ENCODE data around the gene NBPF1.
"Not testable (repeated sequence)": the region's sequence is repeated elsewhere in the genome, so short reads cannot be mapped to it uniquely, and the experiment has no call there.

NBPF1 gene

DNA sequence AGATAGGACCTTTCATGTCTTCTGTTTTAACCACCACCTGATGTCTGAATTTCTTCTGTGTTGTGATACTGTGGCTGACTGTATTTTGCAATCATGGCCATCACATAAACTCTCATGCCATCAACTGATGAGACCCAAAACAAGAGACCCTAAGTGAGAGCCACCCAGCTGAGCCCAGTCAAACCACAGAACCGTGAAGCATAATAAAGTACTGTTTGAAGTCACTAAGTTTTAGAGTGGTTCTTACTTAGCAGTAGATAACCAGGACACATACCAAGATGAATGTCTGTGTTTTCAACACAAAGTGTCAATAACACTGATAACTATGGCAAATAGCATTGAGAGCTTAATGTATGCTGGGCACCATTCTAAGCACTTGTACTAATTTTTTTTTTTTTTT lies 63.8 kb downstream of the NBPF1 start:
- DNase-seq; H3K27me3 ChIP-seq (ENCODE audit: insufficient read depth, low read depth, severe bottlenecking); H3K36me3 ChIP-seq; H3K27ac ChIP-seq; H3K9me3 ChIP-seq (ENCODE audit: severe bottlenecking); H3K4me3 ChIP-seq (ENCODE audit: low read depth, low read length): not testable (repeated sequence)

DNA sequence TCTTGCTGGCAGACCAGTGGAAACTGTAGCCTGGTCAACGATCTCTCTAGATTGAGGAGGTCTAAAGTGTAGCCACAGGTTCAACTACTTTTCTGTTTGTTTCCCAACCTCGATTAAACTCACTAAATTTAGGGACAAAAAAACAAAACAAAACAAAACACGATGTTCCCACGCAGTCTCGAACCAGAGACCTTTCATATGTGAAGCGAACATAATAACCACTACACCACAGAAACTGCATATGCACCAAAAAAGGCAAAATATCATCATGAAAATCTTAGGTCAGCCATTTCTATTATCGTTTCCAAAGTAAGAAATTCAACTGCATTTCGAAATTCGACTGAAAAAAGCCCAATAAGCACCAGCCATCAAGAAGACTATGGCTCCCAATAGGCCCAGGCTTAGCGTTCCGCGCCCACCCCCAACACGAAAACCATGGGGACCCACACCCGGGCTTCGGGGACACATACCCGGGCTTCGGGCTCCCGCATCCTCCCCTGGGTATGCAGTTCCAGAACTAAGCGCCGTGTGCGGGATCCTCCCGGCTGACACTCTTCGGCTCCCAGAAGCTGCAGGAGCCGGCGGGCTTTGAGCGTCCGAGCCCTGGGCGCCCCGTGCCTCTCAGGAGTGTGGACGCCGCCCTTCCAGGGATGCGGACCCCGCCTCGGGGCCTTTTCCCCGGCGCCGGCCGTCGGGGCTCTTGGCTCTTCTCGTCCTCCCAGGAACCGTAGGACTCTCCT lies 65.7 kb downstream of the NBPF1 start:
- H3K27me3 ChIP-seq (ENCODE audit: insufficient read depth, low read depth, severe bottlenecking); H3K27ac ChIP-seq; H3K4me3 ChIP-seq (ENCODE audit: low read depth, low read length); H3K36me3 ChIP-seq; DNase-seq; H3K9me3 ChIP-seq (ENCODE audit: severe bottlenecking): not testable (repeated sequence)

DNA sequence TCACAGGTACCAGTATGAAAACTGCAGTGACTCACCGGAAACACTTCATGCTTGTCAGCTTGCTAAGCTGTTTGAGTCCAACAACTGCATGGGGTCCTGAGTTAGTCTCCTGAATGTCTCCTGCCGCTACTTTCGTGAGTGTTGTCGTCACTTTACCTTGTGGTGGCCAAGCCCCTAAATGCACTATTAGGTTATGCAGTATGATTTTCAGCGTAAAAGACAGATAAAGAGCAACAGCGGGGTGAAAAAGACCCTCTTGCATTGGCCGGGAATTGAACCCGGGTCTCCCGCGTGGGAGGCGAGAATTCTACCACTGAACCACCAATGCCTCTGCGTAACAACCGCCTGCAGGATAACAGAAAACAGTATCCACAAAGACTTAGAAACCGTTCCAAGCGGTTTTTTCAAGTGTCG lies 67.7 kb downstream of the NBPF1 start:
- H3K27me3 ChIP-seq (ENCODE audit: insufficient read depth, low read depth, severe bottlenecking); H3K27ac ChIP-seq; H3K36me3 ChIP-seq; H3K4me3 ChIP-seq (ENCODE audit: low read depth, low read length); DNase-seq; H3K9me3 ChIP-seq (ENCODE audit: severe bottlenecking): not testable (repeated sequence)

DNA sequence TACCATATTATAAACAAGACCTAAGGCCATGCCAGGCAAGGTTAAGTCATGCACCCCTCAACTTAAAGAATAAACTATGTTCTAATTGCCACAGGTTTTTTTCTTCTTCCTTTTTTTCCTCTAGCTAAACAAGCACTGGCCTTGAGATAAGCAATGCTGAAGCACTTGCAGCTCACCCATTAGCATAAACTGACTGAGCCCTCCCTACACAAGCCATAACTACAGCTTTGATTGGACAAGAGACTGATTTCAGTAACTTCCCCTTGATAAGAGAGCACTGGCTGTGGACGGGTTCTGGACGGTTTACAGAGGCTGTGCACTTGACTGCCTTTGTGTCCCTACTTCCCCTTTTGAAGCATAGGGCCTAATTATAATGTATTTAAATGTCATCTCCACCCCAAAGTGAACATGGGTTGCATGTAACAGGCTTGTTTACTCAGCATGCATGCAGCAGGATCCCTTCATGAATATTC lies 72.9 kb downstream of the NBPF1 start:
- not testable (repeated sequence) for H3K27me3 ChIP-seq (ENCODE audit: insufficient read depth, low read depth, severe bottlenecking); H3K4me3 ChIP-seq (ENCODE audit: low read depth, low read length); H3K9me3 ChIP-seq (ENCODE audit: severe bottlenecking); H3K36me3 ChIP-seq; H3K27ac ChIP-seq; DNase-seq

DNA sequence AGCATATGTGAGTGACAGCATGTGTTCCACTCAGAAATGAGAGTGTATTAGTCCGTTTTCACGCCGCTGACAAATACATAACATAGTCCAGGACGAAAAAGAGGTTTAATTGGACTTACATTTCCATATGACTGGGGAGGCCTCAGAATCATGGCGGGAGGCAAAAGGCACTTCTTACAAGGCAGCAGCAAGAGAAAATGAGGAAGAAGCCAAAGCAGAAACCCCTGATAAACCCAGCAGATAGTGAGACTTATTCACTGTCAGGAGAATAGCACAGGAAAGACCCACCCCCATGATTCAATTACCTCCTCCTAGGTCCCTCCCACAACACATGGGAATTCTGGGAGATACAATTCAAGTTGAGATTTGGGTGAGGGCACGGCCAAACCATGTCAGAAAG lies 75.8 kb downstream of the NBPF1 start:
- not testable (repeated sequence) for DNase-seq; H3K27me3 ChIP-seq (ENCODE audit: insufficient read depth, low read depth, severe bottlenecking); H3K4me3 ChIP-seq (ENCODE audit: low read depth, low read length)

DNA sequence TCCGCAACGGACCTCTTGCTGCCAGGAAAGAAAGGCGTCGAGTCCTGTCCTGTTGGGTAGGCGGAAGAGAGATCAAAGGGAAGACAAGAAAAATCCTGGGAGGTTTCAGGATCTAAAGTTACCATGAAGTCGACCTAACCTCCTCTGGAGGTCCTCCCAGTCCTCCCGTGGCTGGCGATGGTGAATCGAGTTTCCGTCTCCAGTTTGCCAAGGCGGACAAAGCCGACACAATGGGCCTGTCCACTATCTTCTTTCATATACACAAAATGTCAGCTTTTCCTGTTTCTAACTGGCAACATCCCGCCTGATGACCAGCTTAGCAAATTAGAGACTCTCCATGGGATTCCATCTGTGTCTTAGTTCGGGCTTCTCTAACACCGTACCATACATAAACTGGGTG lies 76.6 kb downstream of the NBPF1 start:
- not testable (repeated sequence) for H3K27ac ChIP-seq; H3K9me3 ChIP-seq (ENCODE audit: severe bottlenecking); H3K4me3 ChIP-seq (ENCODE audit: low read depth, low read length); H3K36me3 ChIP-seq; H3K27me3 ChIP-seq (ENCODE audit: insufficient read depth, low read depth, severe bottlenecking); DNase-seq

More for the DNA sequence above, 75.8 kb downstream of the NBPF1 start:
- not testable (repeated sequence) for H3K9me3 ChIP-seq (ENCODE audit: severe bottlenecking); H3K27ac ChIP-seq; H3K36me3 ChIP-seq

DNA sequence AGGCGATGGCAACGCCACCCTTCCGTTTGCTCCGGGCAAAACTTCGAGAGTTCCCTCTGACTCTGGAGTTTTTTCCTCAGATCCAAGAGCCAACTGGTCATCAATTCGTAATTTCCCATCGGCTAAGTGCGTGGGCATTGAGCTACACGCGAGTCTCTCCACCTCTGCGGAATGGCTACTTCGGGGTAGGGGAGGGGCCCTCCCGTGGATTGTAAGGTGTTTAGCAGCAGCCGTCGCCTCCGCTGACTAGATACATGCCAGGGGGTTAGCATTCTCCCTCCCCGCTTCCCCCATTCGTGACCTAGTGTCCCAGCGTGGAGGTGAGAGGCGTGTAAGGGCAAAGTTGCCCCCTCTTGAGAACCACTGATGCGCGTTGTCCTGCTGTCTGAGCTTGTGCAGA lies 77.5 kb downstream of the NBPF1 start:
- H3K27ac ChIP-seq; H3K27me3 ChIP-seq (ENCODE audit: insufficient read depth, low read depth, severe bottlenecking); H3K9me3 ChIP-seq (ENCODE audit: severe bottlenecking); DNase-seq; H3K36me3 ChIP-seq; H3K4me3 ChIP-seq (ENCODE audit: low read depth, low read length): not testable (repeated sequence)

DNA sequence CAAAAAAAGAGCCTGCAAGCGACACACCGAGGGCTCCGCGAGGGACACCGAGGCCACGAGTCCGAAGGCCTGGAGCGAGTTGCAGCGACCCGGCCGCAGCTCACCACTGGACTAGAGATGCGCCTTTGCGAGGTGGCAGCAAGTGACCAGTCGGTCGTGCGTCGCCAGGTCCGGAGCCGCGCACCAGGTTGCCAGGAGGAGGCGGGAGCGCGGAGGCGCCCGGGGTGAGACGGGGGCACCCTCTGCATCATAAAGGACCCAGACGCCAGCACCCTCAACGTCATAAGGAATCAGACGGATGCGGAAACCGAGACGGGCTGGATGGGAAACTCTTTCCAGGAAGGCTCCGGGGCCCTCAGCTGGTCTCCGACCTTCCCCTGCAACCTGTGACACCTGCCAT lies 77.9 kb downstream of the NBPF1 start:
- H3K27ac ChIP-seq; H3K9me3 ChIP-seq (ENCODE audit: severe bottlenecking); H3K4me3 ChIP-seq (ENCODE audit: low read depth, low read length); DNase-seq; H3K36me3 ChIP-seq; H3K27me3 ChIP-seq (ENCODE audit: insufficient read depth, low read depth, severe bottlenecking): not testable (repeated sequence)

DNA sequence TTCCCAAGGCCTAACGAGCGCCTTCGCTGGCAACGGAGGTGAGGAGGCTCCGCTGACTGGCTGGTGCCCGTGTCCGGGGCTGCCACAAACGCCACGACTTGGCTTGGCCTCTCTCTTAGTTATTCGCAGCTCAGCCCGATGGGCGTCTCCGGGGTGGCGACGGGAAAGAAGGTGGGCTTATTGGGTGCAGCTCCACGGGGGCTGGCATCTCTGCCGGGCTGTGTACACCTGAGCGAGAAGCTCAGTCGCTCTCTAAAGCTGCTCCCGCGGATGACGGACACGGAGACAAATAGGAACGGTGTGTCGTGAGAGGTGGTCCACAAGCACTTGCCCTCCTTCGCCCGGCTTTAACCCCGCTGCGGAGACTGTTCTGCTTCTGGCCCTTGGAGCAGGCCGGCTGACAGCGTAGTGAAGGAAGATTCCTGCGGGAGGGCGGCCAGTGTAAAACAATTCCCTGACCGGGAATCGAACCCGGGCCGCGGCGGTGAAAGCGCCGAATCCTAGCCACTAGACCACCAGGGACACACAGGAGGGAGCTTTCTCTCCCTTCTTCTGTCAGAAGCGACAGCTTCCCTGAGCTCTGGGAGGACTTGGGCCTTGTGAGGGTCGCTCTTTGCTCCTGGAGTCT lies 78.4 kb downstream of the NBPF1 start:
- not testable (repeated sequence) for H3K4me3 ChIP-seq (ENCODE audit: low read depth, low read length); H3K27ac ChIP-seq; DNase-seq; H3K9me3 ChIP-seq (ENCODE audit: severe bottlenecking); H3K36me3 ChIP-seq; H3K27me3 ChIP-seq (ENCODE audit: insufficient read depth, low read depth, severe bottlenecking)

DNA sequence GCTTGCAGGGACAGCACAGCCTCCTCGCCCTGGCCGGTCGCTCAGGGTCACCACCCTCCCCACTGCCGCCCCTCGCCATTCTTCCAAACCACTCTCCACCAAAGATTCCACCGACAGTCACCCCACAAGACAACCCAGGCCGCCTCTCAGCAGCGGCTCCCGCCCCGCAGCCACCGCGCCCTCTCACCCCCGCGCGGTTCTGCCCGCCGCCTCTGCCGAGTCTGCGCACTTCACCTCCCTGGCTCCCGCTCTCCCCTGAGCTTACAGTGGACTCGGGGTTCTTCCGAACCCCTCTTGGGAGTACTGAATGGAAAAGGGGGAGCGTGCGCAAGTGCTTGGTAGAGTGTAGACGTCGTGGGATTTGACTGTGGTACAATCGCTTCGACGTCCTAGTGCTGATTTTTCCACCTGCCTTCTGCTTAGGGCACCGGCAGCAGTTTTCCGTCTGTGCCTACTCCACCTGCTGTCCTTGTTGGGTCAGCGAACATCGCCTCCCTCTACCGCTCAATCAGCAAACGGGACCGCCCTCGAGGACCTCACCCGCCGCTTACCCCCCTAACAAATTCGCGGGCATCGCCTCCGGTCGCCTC lies 79.0 kb downstream of the NBPF1 start:
- not testable (repeated sequence) for H3K4me3 ChIP-seq (ENCODE audit: low read depth, low read length); H3K27me3 ChIP-seq (ENCODE audit: insufficient read depth, low read depth, severe bottlenecking); H3K9me3 ChIP-seq (ENCODE audit: severe bottlenecking); DNase-seq; H3K27ac ChIP-seq; H3K36me3 ChIP-seq

DNA sequence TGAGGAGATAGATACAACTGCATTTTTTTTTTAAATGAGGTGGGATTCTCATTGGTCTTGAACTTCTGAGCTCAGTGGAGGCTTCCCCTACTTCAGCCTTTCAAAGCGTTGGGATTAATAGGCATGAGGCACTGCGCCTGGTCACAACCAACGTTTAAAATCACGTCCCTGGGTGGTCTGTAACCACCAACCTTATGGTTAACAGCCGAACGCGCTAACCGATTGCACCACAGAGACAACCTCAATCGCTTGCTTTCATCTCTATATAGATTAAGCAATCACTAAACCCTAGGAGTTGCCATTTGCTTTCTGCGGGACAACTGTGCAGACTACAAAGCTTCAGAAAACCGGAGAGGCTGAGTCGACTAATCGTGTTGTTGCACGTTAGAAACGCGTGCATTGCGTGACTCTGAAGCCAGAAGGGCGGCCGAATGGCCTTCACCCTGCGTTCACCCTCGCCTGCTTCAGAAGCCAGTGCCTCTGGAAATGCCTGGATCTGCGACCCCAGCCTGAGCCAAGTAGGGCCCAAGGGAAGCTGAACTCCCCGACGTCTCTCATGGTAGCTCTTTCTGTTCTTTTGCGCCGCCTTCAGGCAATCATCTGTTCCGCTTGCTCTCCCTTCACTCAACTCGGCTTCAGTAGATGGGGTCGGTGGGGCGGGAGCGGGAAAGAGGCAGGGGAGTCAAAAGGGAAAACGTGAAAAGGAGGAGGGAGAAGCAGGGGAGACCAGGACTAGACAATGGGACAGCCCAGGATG lies 81.0 kb downstream of the NBPF1 start:
- H3K9me3 ChIP-seq (ENCODE audit: severe bottlenecking); H3K27ac ChIP-seq; DNase-seq; H3K36me3 ChIP-seq; H3K27me3 ChIP-seq (ENCODE audit: insufficient read depth, low read depth, severe bottlenecking); H3K4me3 ChIP-seq (ENCODE audit: low read depth, low read length): not testable (repeated sequence)

DNA sequence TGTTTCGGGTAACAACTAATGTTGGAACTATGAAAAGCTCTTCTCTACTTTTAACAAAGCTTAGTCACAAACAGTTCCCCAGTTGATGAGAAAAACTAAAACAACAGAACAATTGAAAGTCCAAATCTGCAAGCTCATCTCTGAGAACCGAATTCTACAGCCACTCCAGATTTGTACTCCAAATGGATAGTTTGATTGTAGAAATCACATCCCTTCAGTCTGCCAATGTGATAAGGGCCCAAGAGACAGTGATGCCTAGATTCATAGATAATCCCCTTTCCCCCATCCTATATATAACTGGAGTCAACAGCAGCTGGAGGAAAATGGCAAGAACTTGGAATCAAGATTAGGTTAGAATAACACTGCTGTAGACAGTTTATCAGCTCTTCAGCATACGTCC lies 85.0 kb downstream of the NBPF1 start:
- H3K27ac ChIP-seq; DNase-seq; H3K4me3 ChIP-seq (ENCODE audit: low read depth, low read length); H3K36me3 ChIP-seq; H3K27me3 ChIP-seq (ENCODE audit: insufficient read depth, low read depth, severe bottlenecking); H3K9me3 ChIP-seq (ENCODE audit: severe bottlenecking): not testable (repeated sequence)

DNA sequence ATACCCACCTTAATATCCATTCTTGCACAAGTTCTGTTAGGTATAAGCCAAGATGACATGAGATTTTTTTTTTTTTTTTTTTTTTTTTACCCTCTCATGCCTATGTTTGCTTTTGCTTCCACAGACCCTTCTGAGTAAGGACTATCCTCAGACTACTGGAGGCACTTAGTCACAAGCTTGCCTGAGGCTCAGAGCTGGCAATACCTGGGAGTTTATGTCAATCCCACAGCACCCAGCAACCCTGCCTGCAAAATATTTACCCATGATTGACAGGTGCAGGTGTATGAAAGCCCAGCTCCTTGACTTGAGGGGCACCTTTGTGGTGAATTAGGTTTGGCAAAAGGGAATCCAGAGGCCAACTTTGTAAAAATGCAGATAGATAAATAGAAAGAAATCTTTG lies 87.6 kb downstream of the NBPF1 start:
- H3K27me3 ChIP-seq (ENCODE audit: insufficient read depth, low read depth, severe bottlenecking); H3K27ac ChIP-seq; H3K9me3 ChIP-seq (ENCODE audit: severe bottlenecking); DNase-seq; H3K36me3 ChIP-seq; H3K4me3 ChIP-seq (ENCODE audit: low read depth, low read length): not testable (repeated sequence)

DNA sequence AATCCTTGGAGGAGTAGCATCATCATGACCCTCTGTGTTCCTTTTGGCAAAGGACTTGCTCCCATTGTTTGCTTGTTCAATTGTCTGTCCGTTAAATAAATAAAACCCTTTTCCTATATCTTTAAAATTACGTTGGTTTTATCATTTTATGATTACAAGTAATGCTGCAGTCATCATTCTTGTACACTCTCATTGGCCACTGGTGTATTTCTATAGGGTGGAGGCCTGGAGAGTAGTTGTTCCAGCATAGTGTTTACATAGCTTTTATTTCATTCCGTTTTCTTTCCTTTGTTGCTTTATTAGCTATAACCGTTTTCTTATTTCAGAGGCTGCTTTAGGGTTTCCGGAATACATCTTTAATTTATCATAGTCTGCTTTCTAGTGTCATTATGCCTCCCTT lies 91.7 kb downstream of the NBPF1 start:
- not testable (repeated sequence) for H3K27ac ChIP-seq; DNase-seq; H3K9me3 ChIP-seq (ENCODE audit: severe bottlenecking); H3K27me3 ChIP-seq (ENCODE audit: insufficient read depth, low read depth, severe bottlenecking); H3K4me3 ChIP-seq (ENCODE audit: low read depth, low read length); H3K36me3 ChIP-seq
